Vagina (tissue), 2 donors: Measurements from ENCODE around the gene PTPRN2.

Experiments
- POLR2A ChIP-seq, 2 donors: fragments of 450-650 bp; IDR thresholded peaks; one replicate each; pipeline ENCODE4 v1.6.1; 2017; ENCODE audit warnings: antibody characterized with exemption in 2 of 2, mild to moderate bottlenecking in 2 of 2, moderate library complexity in 2 of 2
- TF ChIP-seq, protein P1 (sequence below), 3 experiments: fragments of 450-650 bp in 2 of 3; fragments of 200-600 bp in 1 of 3; sonication (generic) in 1 of 3; IDR thresholded peaks; one replicate each; pipeline ENCODE4 v1.5.1; 2017 to 2019; ENCODE audit warnings: antibody characterized with exemption in 3 of 3, mild to moderate bottlenecking in 2 of 3, moderate library complexity in 2 of 3

DNA sequence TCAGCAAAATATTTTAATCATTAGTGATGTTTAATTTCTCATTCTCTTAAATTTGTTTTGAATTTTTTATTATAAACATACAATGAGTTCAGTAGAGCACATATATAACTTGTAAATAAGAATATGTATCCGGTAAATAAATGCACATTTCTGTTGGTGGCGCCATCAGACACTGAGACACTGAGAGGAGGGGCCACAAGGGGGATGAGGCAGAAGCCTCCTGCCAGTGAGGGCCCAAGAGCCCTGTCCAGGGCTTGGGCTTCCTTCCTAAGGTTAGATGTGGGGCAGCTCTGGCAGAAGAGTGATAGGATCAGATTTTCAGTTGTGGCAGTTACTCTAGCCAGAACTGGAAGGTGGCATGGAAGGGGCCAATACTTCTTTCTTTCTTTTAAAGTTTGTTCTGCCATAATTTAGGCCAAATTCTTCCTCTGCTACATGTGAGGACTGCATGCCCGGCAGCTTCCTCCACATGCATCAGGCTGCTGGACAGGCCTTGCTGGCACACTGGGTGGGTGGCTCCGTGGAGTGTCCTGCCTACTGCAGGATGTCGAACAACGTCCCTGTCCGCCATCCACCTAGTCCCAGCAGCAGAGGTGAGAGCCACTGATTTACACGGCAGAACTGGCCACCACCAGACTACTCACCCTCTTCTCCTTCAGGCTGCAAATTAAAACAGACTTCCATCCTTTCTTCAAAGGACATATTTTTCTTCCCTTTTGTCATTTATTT is 13.2 kb downstream of the PTPRN2 start:
- no peak for TF ChIP-seq POLR2A (IDR thresholded peaks at IDR 0.05)
- TF ChIP-seq, protein P1, sequence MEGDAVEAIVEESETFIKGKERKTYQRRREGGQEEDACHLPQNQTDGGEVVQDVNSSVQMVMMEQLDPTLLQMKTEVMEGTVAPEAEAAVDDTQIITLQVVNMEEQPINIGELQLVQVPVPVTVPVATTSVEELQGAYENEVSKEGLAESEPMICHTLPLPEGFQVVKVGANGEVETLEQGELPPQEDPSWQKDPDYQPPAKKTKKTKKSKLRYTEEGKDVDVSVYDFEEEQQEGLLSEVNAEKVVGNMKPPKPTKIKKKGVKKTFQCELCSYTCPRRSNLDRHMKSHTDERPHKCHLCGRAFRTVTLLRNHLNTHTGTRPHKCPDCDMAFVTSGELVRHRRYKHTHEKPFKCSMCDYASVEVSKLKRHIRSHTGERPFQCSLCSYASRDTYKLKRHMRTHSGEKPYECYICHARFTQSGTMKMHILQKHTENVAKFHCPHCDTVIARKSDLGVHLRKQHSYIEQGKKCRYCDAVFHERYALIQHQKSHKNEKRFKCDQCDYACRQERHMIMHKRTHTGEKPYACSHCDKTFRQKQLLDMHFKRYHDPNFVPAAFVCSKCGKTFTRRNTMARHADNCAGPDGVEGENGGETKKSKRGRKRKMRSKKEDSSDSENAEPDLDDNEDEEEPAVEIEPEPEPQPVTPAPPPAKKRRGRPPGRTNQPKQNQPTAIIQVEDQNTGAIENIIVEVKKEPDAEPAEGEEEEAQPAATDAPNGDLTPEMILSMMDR (IDR thresholded peaks at IDR 0.05) = no peak
